Endodermal cell (in vitro differentiated cells): ENCODE measurements around the gene NKX2-2. TPM values are rescaled to one million over a fixed set of nuclear protein-coding genes. Genes with fewer than 3 reads are reported as not detected.

Experiments
- DNase-seq: peaks from one replicate; pipeline ENCODE4 v3.0.0-alpha.2; 2017
- H3K27ac ChIP-seq: 2 replicates; pipeline ENCODE4 v1.5.1; 2013; ENCODE audit warnings: mild to moderate bottlenecking, low read depth, low read length, moderate library complexity
- H3K27me3 ChIP-seq: 2 replicates; pipeline ENCODE4 v1.6.1; 2013; ENCODE audit warnings: mild to moderate bottlenecking, low read length, moderate library complexity; ENCODE audit not compliant: insufficient read depth, control insufficient read depth, poor library complexity, severe bottlenecking
- H3K36me3 ChIP-seq: 2 replicates; pipeline ENCODE4 v1.7.0; 2013; ENCODE audit warnings: mild to moderate bottlenecking, low read length, moderate library complexity; ENCODE audit not compliant: control insufficient read depth, insufficient read depth
- H3K4me1 ChIP-seq: one replicate; pipeline ENCODE4 v1.7.0; 2013; ENCODE audit warnings: low read length; ENCODE audit not compliant: control insufficient read depth, insufficient read depth
- H3K4me3 ChIP-seq: 2 replicates; pipeline ENCODE4 v1.5.1; 2013; ENCODE audit warnings: mild to moderate bottlenecking, low read length, moderate library complexity
- H3K9ac ChIP-seq: 2 replicates; pipeline ENCODE4 v1.6.1; 2013; ENCODE audit warnings: mild to moderate bottlenecking, low read length, moderate library complexity; ENCODE audit not compliant: poor library complexity, severe bottlenecking; ENCODE audit errors: extremely low read depth
- H3K9me3 ChIP-seq: 2 replicates; pipeline ENCODE4 v1.6.1; 2013; ENCODE audit warnings: mild to moderate bottlenecking, low read length, moderate library complexity; ENCODE audit not compliant: control insufficient read depth
- H3K27ac Mint-ChIP-seq: 2 replicates; pipeline ENCODE4 v1.8.0; 2020; ENCODE audit warnings: mixed read lengths
- H3K27me3 Mint-ChIP-seq: 2 replicates; pipeline ENCODE4 v1.8.0; 2021; ENCODE audit warnings: mild to moderate bottlenecking, mixed read lengths; ENCODE audit not compliant: insufficient read depth
- H3K36me3 Mint-ChIP-seq: 2 replicates; pipeline ENCODE4 v1.8.0; 2020; ENCODE audit warnings: low read depth, mixed read lengths
- H3K4me1 Mint-ChIP-seq: 2 replicates; pipeline ENCODE4 v1.8.0; 2020; ENCODE audit warnings: mixed read lengths
- H3K4me3 Mint-ChIP-seq: 2 replicates; pipeline ENCODE4 v1.8.0; 2020; ENCODE audit warnings: mild to moderate bottlenecking, moderate library complexity, mixed read lengths
- H3K9me3 Mint-ChIP-seq: 2 replicates; pipeline ENCODE4 v1.8.0; 2020; ENCODE audit warnings: mild to moderate bottlenecking, mixed read lengths
- CTCF ChIP-seq: fragments of 200-600 bp; sonication (generic); conservative IDR thresholded peaks from 2 replicates; pipeline ENCODE4 v1.5.0; 2021; ENCODE audit warnings: antibody characterized with exemption, mild to moderate bottlenecking
- WGBS, 2 experiments: methylation state at CpG; one replicate each; pipeline versions ENCODE4 v1.1.5 to v1.1.7; 2013; ENCODE audit warnings: missing lambda C conversion rate in 2 of 2, mixed read lengths in 1 of 2; ENCODE audit not compliant: insufficient coverage in 1 of 2, insufficient read length in 1 of 2; 5-methylcytosine and 5-hydroxymethylcytosine counted together
- total RNA-seq, 2 donors: library from RNA; stranded (reverse); fragmentation: NEBNext Ultra II Directional in 1 of 2; extraction: Animal tissue kit (Norgen Biotek cat#: 25700) in 1 of 2; gene quantifications; 2 replicates in 1 of 2; 3 replicates in 1 of 2; pipeline ENCODE4 v1.2.1, GENCODE V29; 2021

Gene NKX2-2
- total RNA-seq, 2 donors from 2014 or later, result 0.31 to 1.5 TPM

- Mint-ChIP-seq H3K27ac (no peak overlapping the region), H3K36me3 (no peaks in the 10 kb centered on the region), H3K4me3 (no peak overlapping the region), H3K9me3 (no peaks in the 10 kb centered on the region), H3K4me1 (peaks cover 30% of the 10 kb centered on the region), H3K27me3 (peaks cover 91% of the 10 kb centered on the region)
- no peaks in the 10 kb centered on the region for H3K9me3 ChIP-seq
- peaks cover 100% of the 10 kb centered on the region for H3K27me3 ChIP-seq
- peaks cover 4% of the 10 kb centered on the region for H3K4me1 ChIP-seq
- no peak for TF ChIP-seq CTCF
- H3K4me3 ChIP-seq, result no peak overlapping the region
- H3K36me3 ChIP-seq, result no peaks in the 10 kb centered on the region
- H3K9ac ChIP-seq, result no peak overlapping the region
- WGBS, 2 experiments, result 5 to 6% methylated on average over 5 to 12 of the region's 12 CpGs
- DNase-seq, result no peak
- H3K27ac ChIP-seq, result no peak overlapping the region
Observed at GRCh38 chr20:21509079-21509596, 4.7 kb downstream of the NKX2-2 start.

- Mint-ChIP-seq H3K36me3 (no peaks in the 10 kb centered on the region), H3K4me1 (peaks cover 29% of the 10 kb centered on the region), H3K4me3 (no peak overlapping the region), H3K27ac (no peak overlapping the region), H3K9me3 (no peaks in the 10 kb centered on the region), H3K27me3 (peaks cover 92% of the 10 kb centered on the region)
- peaks cover 4% of the 10 kb centered on the region for H3K4me1 ChIP-seq
- H3K36me3 ChIP-seq, result no peaks in the 10 kb centered on the region
- no peak overlapping the region for H3K27ac ChIP-seq
- H3K9me3 ChIP-seq, result no peaks in the 10 kb centered on the region
- no peak overlapping the region for H3K9ac ChIP-seq
- DNase-seq, result no peak
- TF ChIP-seq CTCF, result no peak
- H3K4me3 ChIP-seq, result no peak overlapping the region
- H3K27me3 ChIP-seq, result peaks cover 100% of the 10 kb centered on the region
- WGBS, 2 experiments, result 3 to 4% methylated on average over 32 to 47 of the region's 47 CpGs
Observed at GRCh38 chr20:21508230-21509078, 5.4 kb downstream of the NKX2-2 start.

- peaks cover 29% of the 10 kb centered on the region for H3K4me1 Mint-ChIP-seq
- 7 to 12% methylated on average over 15 to 44 of the region's 44 CpGs for WGBS, 2 experiments
- Histone ChIP-seq H3K4me3 (no peak overlapping the region), H3K4me1 (peaks cover 4% of the 10 kb centered on the region), H3K27ac (no peak overlapping the region), H3K36me3 (no peaks in the 10 kb centered on the region), H3K9me3 (no peaks in the 10 kb centered on the region), H3K9ac (no peak overlapping the region), H3K27me3 (peaks cover 100% of the 10 kb centered on the region)
- peaks cover 92% of the 10 kb centered on the region for H3K27me3 Mint-ChIP-seq
- no peak for DNase-seq
- no peak overlapping the region for H3K4me3 Mint-ChIP-seq
- H3K27ac Mint-ChIP-seq, result no peak overlapping the region
- TF ChIP-seq CTCF, result no peak
- H3K9me3 Mint-ChIP-seq, result no peaks in the 10 kb centered on the region
- no peaks in the 10 kb centered on the region for H3K36me3 Mint-ChIP-seq
Observed at GRCh38 chr20:21507400-21508229, 6.2 kb downstream of the NKX2-2 start.
